ENCODE measurements around the gene PXMP4. TPM values are rescaled to one million over a fixed set of nuclear protein-coding genes. Genes with fewer than 3 reads are reported as not detected.

The PXMP4 gene
- total and polyA plus RNA-seq, 2 of the 4 experiments (the other 2 are of a cell fraction): 3.6 to 7.1 TPM

GRCh38 chr20:33694639-33695012 lies 25.5 kb downstream of the PXMP4 start:
- Histone ChIP-seq H2AK5ac (ENCODE audit: low read depth, low read length) (no peak overlapping the region), H3K27me3 (ENCODE audit: control insufficient read depth, insufficient read depth, low read length) (no peaks in the 10 kb centered on the region), H3K4me1 (ENCODE audit: control insufficient read depth, insufficient read depth, low read length) (no peaks in the 10 kb centered on the region), H2AK9ac (replicated peaks; ENCODE audit: low read depth, low read length, poor library complexity) (no peak overlapping the region), H3K4me3 (ENCODE audit: insufficient read depth, low read depth, low read length) (no peak overlapping the region), H4K20me1 (ENCODE audit: insufficient read depth, low read length) (no peaks in the 10 kb centered on the region), H2BK120ac (ENCODE audit: low read depth, low read length) (no peak overlapping the region), H3K4ac (ENCODE audit: low read depth, low read length) (no peak overlapping the region), H2BK20ac (ENCODE audit: low read depth, low read length) (no peak overlapping the region), H2BK15ac (ENCODE audit: low read depth, low read length) (no peak overlapping the region), H3K36me3 (ENCODE audit: control insufficient read depth, insufficient read depth, low read length) (no peaks in the 10 kb centered on the region), H3K9ac (ENCODE audit: low read depth, low read length) (no peak overlapping the region), H2BK5ac (ENCODE audit: low read depth, low read length, poor library complexity, severe bottlenecking) (no peak overlapping the region), H3K14ac (replicated peaks; ENCODE audit: low read depth, low read length) (no peak overlapping the region), H3K79me1 (ENCODE audit: low read depth in 1 of 2, low read length in 2 of 2) (no peaks in the 10 kb centered on the region), H3K9me3 (ENCODE audit: control insufficient read depth, insufficient read depth, low read length) (no peaks in the 10 kb centered on the region), H3K23ac (ENCODE audit: low read depth, low read length) (no peak overlapping the region), H3K18ac (ENCODE audit: low read depth, low read length) (no peak overlapping the region), H3K4me2 (ENCODE audit: low read depth, low read length) (no peak overlapping the region), H4K91ac (ENCODE audit: insufficient read depth, low read depth, low read length) (no peak overlapping the region), H4K5ac (ENCODE audit: low read depth, low read length) (no peak overlapping the region), H3K9me1 (ENCODE audit: insufficient read depth, low read length) (0 out of 2 replicates have a peak, but pooled peaks cover 2% of the 10 kb centered on the region), H3K27ac (ENCODE audit: insufficient read depth, low read length) (no peak overlapping the region), H4K8ac (ENCODE audit: low read depth in 2 of 2, low read length in 2 of 2) (no peak overlapping the region), H3K56ac (ENCODE audit: extremely low read depth, insufficient read depth, low read length) (no peak overlapping the region), H2AFZ (replicated peaks; ENCODE audit: low read length, poor library complexity) (no peak overlapping the region)
- POLR2A ChIA-PET (ENCODE audit: unreplicated experiment): no interaction called here
- intact Hi-C loops (cut with micrococcal nuclease) (no loop called here), in situ Hi-C loops (cut with MboI; ENCODE audit: low sequenced_read_pairs) (no loop called here), dilution Hi-C loops (cut with HindIII; ENCODE audit: low sequenced_read_pairs, unreplicated experiment) (no loop called here)
- no TSS peak for BruUV-seq (replicated peaks)
- 85% methylated on average over 4 of the region's 6 CpGs; no CpG with 5 or more reads in 1 of the 2 experiments for WGBS, 2 experiments (ENCODE audit: extremely low coverage in 2 of 2, insufficient read length in 1 of 2)
- no peak for DNase-seq
- ATAC-seq (ENCODE audit: low read depth): no peak
- CTCF ChIA-PET: interaction anchor here (0.8 kb wide), 1 partner anchor 13 kb away, joined by 3 read pairs; no protein-coding TSS in a partner anchor
- TF ChIP-seq RFX5 (IDR thresholded peaks at IDR 0.05; ENCODE audit: low read depth, low read length) (no peak), POLR2A (IDR thresholded peaks at IDR 0.05; ENCODE audit: low read depth, low read length) (no peak), MAFK (IDR thresholded peaks at IDR 0.05; ENCODE audit: low read depth, low read length) (no peak), CEBPB (IDR thresholded peaks at IDR 0.05; ENCODE audit: low read depth, low read length) (no peak), CHD1 (IDR thresholded peaks at IDR 0.05; ENCODE audit: low read depth, low read length) (no peak), NFE2L2 (IDR thresholded peaks at IDR 0.05; ENCODE audit: low read depth, low read length) (no peak), BHLHE40 (IDR thresholded peaks at IDR 0.05; ENCODE audit: low read depth, low read length) (no peak), SMC3 (IDR thresholded peaks at IDR 0.05; ENCODE audit: low read depth, low read length) (no peak), FOS (IDR thresholded peaks at IDR 0.05; ENCODE audit: low read depth, low read length) (no peak), MAZ (IDR thresholded peaks at IDR 0.05; ENCODE audit: borderline replicate concordance, low read depth, low read length) (no peak), RAD21 (IDR thresholded peaks at IDR 0.05; ENCODE audit: low read length) (no peak), MXI1 (IDR thresholded peaks at IDR 0.05; ENCODE audit: borderline replicate concordance, low read depth, low read length) (no peak), RCOR1 (IDR thresholded peaks at IDR 0.05; ENCODE audit: insufficient replicate concordance, low read length) (no peak)
- TF ChIP-seq, protein P1, sequence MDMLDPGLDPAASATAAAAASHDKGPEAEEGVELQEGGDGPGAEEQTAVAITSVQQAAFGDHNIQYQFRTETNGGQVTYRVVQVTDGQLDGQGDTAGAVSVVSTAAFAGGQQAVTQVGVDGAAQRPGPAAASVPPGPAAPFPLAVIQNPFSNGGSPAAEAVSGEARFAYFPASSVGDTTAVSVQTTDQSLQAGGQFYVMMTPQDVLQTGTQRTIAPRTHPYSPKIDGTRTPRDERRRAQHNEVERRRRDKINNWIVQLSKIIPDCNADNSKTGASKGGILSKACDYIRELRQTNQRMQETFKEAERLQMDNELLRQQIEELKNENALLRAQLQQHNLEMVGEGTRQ (IDR thresholded peaks at IDR 0.05; ENCODE audit: low read depth, low read length): no peak
- TF ChIP-seq, protein P2, sequence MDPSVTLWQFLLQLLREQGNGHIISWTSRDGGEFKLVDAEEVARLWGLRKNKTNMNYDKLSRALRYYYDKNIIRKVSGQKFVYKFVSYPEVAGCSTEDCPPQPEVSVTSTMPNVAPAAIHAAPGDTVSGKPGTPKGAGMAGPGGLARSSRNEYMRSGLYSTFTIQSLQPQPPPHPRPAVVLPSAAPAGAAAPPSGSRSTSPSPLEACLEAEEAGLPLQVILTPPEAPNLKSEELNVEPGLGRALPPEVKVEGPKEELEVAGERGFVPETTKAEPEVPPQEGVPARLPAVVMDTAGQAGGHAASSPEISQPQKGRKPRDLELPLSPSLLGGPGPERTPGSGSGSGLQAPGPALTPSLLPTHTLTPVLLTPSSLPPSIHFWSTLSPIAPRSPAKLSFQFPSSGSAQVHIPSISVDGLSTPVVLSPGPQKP (IDR thresholded peaks at IDR 0.05; ENCODE audit: borderline replicate concordance, low read depth, low read length): no peak
- TF ChIP-seq, protein P3, sequence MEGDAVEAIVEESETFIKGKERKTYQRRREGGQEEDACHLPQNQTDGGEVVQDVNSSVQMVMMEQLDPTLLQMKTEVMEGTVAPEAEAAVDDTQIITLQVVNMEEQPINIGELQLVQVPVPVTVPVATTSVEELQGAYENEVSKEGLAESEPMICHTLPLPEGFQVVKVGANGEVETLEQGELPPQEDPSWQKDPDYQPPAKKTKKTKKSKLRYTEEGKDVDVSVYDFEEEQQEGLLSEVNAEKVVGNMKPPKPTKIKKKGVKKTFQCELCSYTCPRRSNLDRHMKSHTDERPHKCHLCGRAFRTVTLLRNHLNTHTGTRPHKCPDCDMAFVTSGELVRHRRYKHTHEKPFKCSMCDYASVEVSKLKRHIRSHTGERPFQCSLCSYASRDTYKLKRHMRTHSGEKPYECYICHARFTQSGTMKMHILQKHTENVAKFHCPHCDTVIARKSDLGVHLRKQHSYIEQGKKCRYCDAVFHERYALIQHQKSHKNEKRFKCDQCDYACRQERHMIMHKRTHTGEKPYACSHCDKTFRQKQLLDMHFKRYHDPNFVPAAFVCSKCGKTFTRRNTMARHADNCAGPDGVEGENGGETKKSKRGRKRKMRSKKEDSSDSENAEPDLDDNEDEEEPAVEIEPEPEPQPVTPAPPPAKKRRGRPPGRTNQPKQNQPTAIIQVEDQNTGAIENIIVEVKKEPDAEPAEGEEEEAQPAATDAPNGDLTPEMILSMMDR (conservative IDR thresholded peaks at IDR 0.05; ENCODE audit: low read depth, low read length): no peak
